ENCODE results near the gene ZMYND19.
"Not testable (repeated sequence)": the region's sequence is repeated elsewhere in the genome, so short reads cannot be mapped to it uniquely, and the experiment has no call there.

- not testable (repeated sequence) for TF ChIP-seq CTCF, POLR2A, POLR2AphosphoS5 (IDR thresholded peaks at IDR 0.05)
Observed at GRCh38 chr9:137532891-137533468, 57.3 kb downstream of the ZMYND19 start.
